ENCODE results near the gene IFITM1. TPM values are rescaled to one million over a fixed set of nuclear protein-coding genes. Genes with fewer than 3 reads are reported as not detected.
A peak's percentile ranks its signal among the peaks of the same experiment; 100 is the strongest.

IFITM1 gene
- total and polyA plus RNA-seq, 2 of the 4 experiments (the other 2 are of a cell fraction) = 24.2 to 68.9 TPM

DNA sequence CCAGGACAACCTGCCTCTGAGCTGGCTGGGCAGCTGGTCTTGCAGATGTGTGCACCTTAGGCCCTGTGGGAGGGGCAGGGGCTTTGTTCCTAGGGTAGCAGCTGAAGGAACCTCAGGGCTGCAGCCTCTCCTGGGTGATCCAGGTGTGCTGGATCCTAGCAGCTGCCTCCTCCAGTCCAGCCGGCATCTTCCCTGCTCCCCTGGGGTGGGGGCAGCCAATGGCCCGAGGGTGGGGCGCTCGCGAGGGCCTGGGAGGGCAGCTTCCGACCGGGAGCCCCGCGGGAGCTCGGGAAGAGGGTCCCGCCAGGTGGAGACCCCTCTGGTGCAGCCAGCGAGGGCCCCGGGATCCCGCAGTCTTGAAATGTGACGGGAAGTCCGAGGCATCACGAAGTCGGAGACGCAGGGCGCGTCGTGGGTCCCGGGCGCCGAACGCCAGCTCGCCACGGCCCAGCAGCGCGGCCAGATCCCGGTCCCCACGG lies 1.7 kb downstream of the IFITM1 start:
- dilution Hi-C loops (cut with HindIII; ENCODE audit: low sequenced_read_pairs, unreplicated experiment) (no loop called here), in situ Hi-C loops (cut with MboI; ENCODE audit: low sequenced_read_pairs) (no loop called here), intact Hi-C loops (cut with micrococcal nuclease) (no loop called here)
- Histone ChIP-seq H3K4me3 (ENCODE audit: insufficient read depth, low read depth, low read length) (peak overlapping the region; percentile 15), H3K56ac (ENCODE audit: extremely low read depth, insufficient read depth, low read length) (no peak overlapping the region), H3K27ac (ENCODE audit: insufficient read depth, low read length) (no peak overlapping the region), H3K14ac (replicated peaks; ENCODE audit: low read depth, low read length) (no peak overlapping the region), H2BK120ac (ENCODE audit: low read depth, low read length) (no peak overlapping the region), H2BK5ac (ENCODE audit: low read depth, low read length, poor library complexity, severe bottlenecking) (no peak overlapping the region), H2AK9ac (replicated peaks; ENCODE audit: low read depth, low read length, poor library complexity) (no peak overlapping the region), H3K36me3 (ENCODE audit: control insufficient read depth, insufficient read depth, low read length) (peaks cover 6% of the 10 kb centered on the region; the same call in 1 of the 2 replicates), H3K9me3 (ENCODE audit: control insufficient read depth, insufficient read depth, low read length) (no peaks in the 10 kb centered on the region), H4K20me1 (ENCODE audit: insufficient read depth, low read length) (peaks cover 10% of the 10 kb centered on the region; the same call in 1 of the 2 replicates), H3K79me1 (ENCODE audit: low read depth in 1 of 2, low read length in 2 of 2) (peaks cover 5 to 40% of the 10 kb centered on the region in 2 experiments; a peak in 3 of 4 replicates), H3K23ac (ENCODE audit: low read depth, low read length) (peak overlapping the region; percentile 71), H3K4me1 (ENCODE audit: control insufficient read depth, insufficient read depth, low read length) (peaks cover 21% of the 10 kb centered on the region), H2BK20ac (ENCODE audit: low read depth, low read length) (no peak overlapping the region), H2AK5ac (ENCODE audit: low read depth, low read length) (peak overlapping the region; percentile 63), H4K91ac (ENCODE audit: insufficient read depth, low read depth, low read length) (no peak overlapping the region), H4K5ac (ENCODE audit: low read depth, low read length) (no peak overlapping the region), H3K4ac (ENCODE audit: low read depth, low read length) (no peak overlapping the region), H2AFZ (replicated peaks; ENCODE audit: low read length, poor library complexity) (no peak overlapping the region), H3K18ac (ENCODE audit: low read depth, low read length) (no peak overlapping the region), H2BK15ac (ENCODE audit: low read depth, low read length) (no peak overlapping the region), H3K27me3 (ENCODE audit: control insufficient read depth, insufficient read depth, low read length) (no peaks in the 10 kb centered on the region), H3K9me1 (ENCODE audit: insufficient read depth, low read length) (0 out of 2 replicates have a peak, but pooled peaks cover 3% of the 10 kb centered on the region), H3K4me2 (ENCODE audit: low read depth, low read length) (peak overlapping the region; percentile 62), H4K8ac (ENCODE audit: low read depth in 2 of 2, low read length in 2 of 2) (no peak overlapping the region), H3K9ac (ENCODE audit: low read depth, low read length) (peak overlapping the region; percentile 29; the same call in 1 of the 2 replicates)
- POLR2A ChIA-PET (ENCODE audit: unreplicated experiment) = no interaction called here
- TF ChIP-seq, protein P1, sequence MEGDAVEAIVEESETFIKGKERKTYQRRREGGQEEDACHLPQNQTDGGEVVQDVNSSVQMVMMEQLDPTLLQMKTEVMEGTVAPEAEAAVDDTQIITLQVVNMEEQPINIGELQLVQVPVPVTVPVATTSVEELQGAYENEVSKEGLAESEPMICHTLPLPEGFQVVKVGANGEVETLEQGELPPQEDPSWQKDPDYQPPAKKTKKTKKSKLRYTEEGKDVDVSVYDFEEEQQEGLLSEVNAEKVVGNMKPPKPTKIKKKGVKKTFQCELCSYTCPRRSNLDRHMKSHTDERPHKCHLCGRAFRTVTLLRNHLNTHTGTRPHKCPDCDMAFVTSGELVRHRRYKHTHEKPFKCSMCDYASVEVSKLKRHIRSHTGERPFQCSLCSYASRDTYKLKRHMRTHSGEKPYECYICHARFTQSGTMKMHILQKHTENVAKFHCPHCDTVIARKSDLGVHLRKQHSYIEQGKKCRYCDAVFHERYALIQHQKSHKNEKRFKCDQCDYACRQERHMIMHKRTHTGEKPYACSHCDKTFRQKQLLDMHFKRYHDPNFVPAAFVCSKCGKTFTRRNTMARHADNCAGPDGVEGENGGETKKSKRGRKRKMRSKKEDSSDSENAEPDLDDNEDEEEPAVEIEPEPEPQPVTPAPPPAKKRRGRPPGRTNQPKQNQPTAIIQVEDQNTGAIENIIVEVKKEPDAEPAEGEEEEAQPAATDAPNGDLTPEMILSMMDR (conservative IDR thresholded peaks at IDR 0.05; ENCODE audit: low read depth, low read length) = no peak
- no peak for TF ChIP-seq FOS (IDR thresholded peaks at IDR 0.05; ENCODE audit: low read depth, low read length)
- no peak for TF ChIP-seq SMC3 (IDR thresholded peaks at IDR 0.05; ENCODE audit: low read depth, low read length)
- TF ChIP-seq MXI1 (IDR thresholded peaks at IDR 0.05; ENCODE audit: borderline replicate concordance, low read depth, low read length) = no peak
- TF ChIP-seq RFX5 (IDR thresholded peaks at IDR 0.05; ENCODE audit: low read depth, low read length) = no peak
- TF ChIP-seq, protein P2, sequence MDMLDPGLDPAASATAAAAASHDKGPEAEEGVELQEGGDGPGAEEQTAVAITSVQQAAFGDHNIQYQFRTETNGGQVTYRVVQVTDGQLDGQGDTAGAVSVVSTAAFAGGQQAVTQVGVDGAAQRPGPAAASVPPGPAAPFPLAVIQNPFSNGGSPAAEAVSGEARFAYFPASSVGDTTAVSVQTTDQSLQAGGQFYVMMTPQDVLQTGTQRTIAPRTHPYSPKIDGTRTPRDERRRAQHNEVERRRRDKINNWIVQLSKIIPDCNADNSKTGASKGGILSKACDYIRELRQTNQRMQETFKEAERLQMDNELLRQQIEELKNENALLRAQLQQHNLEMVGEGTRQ (IDR thresholded peaks at IDR 0.05; ENCODE audit: low read depth, low read length) = no peak
- no peak for TF ChIP-seq RCOR1 (IDR thresholded peaks at IDR 0.05; ENCODE audit: insufficient replicate concordance, low read length)
- TF ChIP-seq CHD1 (IDR thresholded peaks at IDR 0.05; ENCODE audit: low read depth, low read length) = no peak
- TF ChIP-seq MAFK (IDR thresholded peaks at IDR 0.05; ENCODE audit: low read depth, low read length) = no peak
- no peak for TF ChIP-seq NFE2L2 (IDR thresholded peaks at IDR 0.05; ENCODE audit: low read depth, low read length)
- no peak for TF ChIP-seq MAZ (IDR thresholded peaks at IDR 0.05; ENCODE audit: borderline replicate concordance, low read depth, low read length)
- WGBS, 2 experiments (ENCODE audit: extremely low coverage in 2 of 2, insufficient read length in 1 of 2) = 68% methylated on average over 12 of the region's 32 CpGs; no CpG with 5 or more reads in 1 of the 2 experiments
- BruUV-seq (replicated peaks) = no TSS peak
- CTCF ChIA-PET = no interaction called here
- DNase-seq = no peak
- no peak for ATAC-seq (ENCODE audit: low read depth)

Data from IMR-90 (cell line).